Activated CD4-positive, alpha-beta T cell treated with anti-CD3 and anti-CD28 coated beads, Interleukin-2, amount 10 ng/mL, durations not matched to agents 24 days and 14 days (primary cell): ENCODE data around the gene TAF13. TPM values are rescaled to one million over a fixed set of nuclear protein-coding genes. Genes with fewer than 3 reads are reported as not detected.
"Not testable (repeated sequence)": the region's sequence is repeated elsewhere in the genome, so short reads cannot be mapped to it uniquely, and the experiment has no call there.

Experiments
- DNase-seq: peaks from one replicate; pipeline ENCODE4 v3.0.0; 2022
- H3K27ac Mint-ChIP-seq: one replicate; pipeline ENCODE4 v1.8.0; 2022; ENCODE audit warnings: mild to moderate bottlenecking, mixed read lengths
- H3K27me3 Mint-ChIP-seq: one replicate; pipeline ENCODE4 v1.8.0; 2022; ENCODE audit warnings: mixed read lengths
- H3K36me3 Mint-ChIP-seq: one replicate; pipeline ENCODE4 v1.8.0; 2022; ENCODE audit warnings: low read depth, mild to moderate bottlenecking, mixed read lengths
- H3K4me1 Mint-ChIP-seq: one replicate; pipeline ENCODE4 v1.8.0; 2021; ENCODE audit warnings: mixed read lengths
- H3K4me3 Mint-ChIP-seq: one replicate; pipeline ENCODE4 v1.8.0; 2022; ENCODE audit warnings: mild to moderate bottlenecking, moderate library complexity, mixed read lengths
- H3K9me3 Mint-ChIP-seq: one replicate; pipeline ENCODE4 v1.8.0; 2021; ENCODE audit warnings: mixed read lengths
- intact Hi-C: fragments of 100-400 bp; cut with micrococcal nuclease; formaldehyde crosslinking; loops from one replicate; pipeline ENCODE4 v1.15.1; 2023
- total RNA-seq: library from RNA; stranded (reverse); gene quantifications from 2 replicates; pipeline ENCODE4 v1.2.3, GENCODE V29; 2022

The TAF13 gene
- total RNA-seq, 1 donor from 2014 or later, result 24.9 TPM

DNA sequence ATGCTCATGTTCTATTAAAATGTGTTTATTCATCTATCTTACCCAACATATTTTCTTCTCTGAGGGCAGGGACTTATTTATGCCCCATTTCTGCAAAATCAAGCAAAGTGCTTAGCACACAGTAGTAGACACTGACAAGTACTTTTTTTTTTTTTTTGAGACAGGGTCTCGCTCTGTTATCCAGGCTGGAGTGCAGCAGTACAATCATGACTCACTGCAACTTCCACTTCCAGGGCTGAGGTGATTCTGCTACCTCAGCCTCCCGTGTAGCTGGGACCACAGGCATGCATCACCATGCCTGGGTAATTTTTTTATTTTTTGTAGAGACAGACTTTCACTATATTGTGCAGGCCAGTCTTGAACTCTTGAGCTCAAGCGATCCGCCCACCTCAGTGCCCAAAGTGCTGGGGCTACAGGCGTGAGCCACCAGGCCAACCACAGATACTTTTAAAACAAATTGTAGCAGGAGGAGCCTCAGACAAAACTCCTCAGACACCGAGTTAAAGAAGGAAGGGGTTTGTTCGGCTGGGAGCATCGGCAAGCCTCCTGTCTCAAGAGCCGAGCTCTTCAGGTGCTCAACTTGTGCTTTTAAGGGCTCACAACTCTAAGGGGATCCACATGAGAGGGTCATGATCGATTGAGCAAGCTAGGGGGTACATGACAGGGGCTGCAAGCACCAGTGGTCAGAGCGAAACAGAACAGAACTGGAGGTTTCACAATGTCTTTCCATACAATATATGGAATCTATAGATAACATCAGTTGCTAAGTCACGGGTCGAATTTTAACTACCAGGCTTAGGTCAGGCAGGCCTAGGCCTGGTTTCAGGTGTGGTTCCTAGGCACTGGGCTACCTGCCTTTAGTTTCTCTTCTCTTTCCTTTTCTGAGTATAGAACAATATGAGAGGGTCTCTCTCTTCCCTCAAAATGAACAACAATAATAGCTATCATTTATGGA, 9.0 kb upstream of the TAF13 start:
- intact Hi-C loops, result no loop called here
- no peaks in the 10 kb centered on the region for H3K9me3 Mint-ChIP-seq
- DNase-seq, result no peak
- peaks cover 4% of the 10 kb centered on the region for H3K4me1 Mint-ChIP-seq
- no peaks in the 10 kb centered on the region for H3K36me3 Mint-ChIP-seq
- H3K27ac Mint-ChIP-seq, result no peak overlapping the region
- H3K4me3 Mint-ChIP-seq, result no peak overlapping the region
- H3K27me3 Mint-ChIP-seq, result no peaks in the 10 kb centered on the region

DNA sequence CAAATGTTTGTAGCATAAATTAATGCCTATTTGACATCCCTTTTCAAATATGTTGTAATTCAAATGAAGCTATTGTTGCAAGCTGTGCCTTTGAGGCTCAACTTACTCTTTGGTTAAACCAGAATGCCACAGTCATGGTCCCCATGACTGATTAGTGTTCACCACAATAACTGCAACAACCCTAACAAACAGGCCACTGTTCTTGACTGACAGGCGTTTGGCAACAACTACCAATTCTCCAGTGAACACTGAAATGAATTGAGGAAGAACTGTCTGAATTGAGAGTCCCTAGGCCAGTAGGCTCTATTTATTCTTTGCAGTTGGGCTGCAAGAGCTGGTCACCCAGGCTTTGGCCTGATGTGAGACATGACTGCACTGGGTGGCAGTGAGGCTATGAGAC, 8.1 kb upstream of the TAF13 start:
- no peaks in the 10 kb centered on the region for H3K9me3 Mint-ChIP-seq
- no peaks in the 10 kb centered on the region for H3K4me1 Mint-ChIP-seq
- H3K27me3 Mint-ChIP-seq, result no peaks in the 10 kb centered on the region
- no peak for DNase-seq
- intact Hi-C loops, result no loop called here
- H3K4me3 Mint-ChIP-seq, result no peak overlapping the region
- H3K27ac Mint-ChIP-seq, result no peak overlapping the region
- H3K36me3 Mint-ChIP-seq, result no peaks in the 10 kb centered on the region

- intact Hi-C loops, result no loop called here
- Mint-ChIP-seq H3K4me3 (no peak overlapping the region), H3K27ac (no peak overlapping the region), H3K36me3 (no peaks in the 10 kb centered on the region), H3K4me1 (no peaks in the 10 kb centered on the region), H3K9me3 (no peaks in the 10 kb centered on the region), H3K27me3 (no peaks in the 10 kb centered on the region)
- no peak for DNase-seq
These were observed 7.7 kb upstream of the TAF13 start for GRCh38 chr1:109083501-109083900.

- Mint-ChIP-seq H3K36me3 (peaks cover 2% of the 10 kb centered on the region), H3K9me3 (no peaks in the 10 kb centered on the region), H3K4me3 (no peak overlapping the region), H3K4me1 (peaks cover 5% of the 10 kb centered on the region), H3K27me3 (no peaks in the 10 kb centered on the region), H3K27ac (no peak overlapping the region)
- DNase-seq, result no peak
- intact Hi-C loops, result no loop called here
These were observed 4.8 kb upstream of the TAF13 start for GRCh38 chr1:109080441-109081082.

DNA sequence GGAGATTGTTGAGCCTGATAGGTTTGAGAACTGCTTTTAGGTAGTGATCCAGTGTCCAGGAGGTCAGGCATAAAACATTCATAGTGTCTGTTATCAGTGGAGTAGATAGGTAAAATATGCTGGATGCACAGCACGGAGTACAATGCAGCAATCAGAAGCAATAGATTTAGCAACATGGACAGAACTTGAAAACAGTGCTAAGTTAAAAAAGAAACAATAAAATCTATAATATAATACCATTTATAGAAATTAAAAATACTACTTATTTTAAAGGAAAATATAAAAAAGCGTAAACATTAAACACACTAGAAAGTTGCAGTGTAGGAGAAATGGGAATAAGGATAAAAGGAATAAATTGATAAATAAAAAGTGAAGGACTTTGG, 3.4 kb upstream of the TAF13 start:
- Mint-ChIP-seq H3K36me3 (peaks cover 3% of the 10 kb centered on the region), H3K4me1 (peaks cover 10% of the 10 kb centered on the region), H3K4me3 (no peak overlapping the region), H3K27ac (no peak overlapping the region), H3K27me3 (no peaks in the 10 kb centered on the region), H3K9me3 (no peaks in the 10 kb centered on the region)
- no peak for DNase-seq
- intact Hi-C loops, result no loop called here

DNA sequence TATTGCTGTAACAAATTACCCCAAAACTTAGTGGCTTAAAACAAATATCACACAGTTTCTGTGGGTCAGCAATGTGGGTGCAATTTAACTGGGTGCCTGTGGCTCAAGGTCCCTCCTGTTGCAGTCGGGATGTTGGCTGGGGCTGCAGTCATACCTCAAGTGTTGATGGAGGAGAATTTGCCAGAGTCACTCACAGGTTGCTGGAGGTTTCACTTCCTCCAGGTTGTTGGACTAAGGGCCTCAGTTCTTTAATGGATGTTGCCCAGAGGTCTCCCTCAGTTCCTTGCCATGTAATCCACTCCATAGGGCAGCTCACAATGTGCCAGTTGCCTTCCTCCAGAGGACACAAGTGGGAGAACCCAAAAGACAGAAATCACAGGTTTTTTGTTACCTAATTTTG, 2.5 kb upstream of the TAF13 start:
- no peaks in the 10 kb centered on the region for H3K9me3 Mint-ChIP-seq
- H3K4me3 Mint-ChIP-seq, result no peak overlapping the region
- no peaks in the 10 kb centered on the region for H3K27me3 Mint-ChIP-seq
- intact Hi-C loops, result no loop called here
- H3K4me1 Mint-ChIP-seq, result peaks cover 10% of the 10 kb centered on the region
- H3K36me3 Mint-ChIP-seq, result peaks cover 6% of the 10 kb centered on the region
- no peak overlapping the region for H3K27ac Mint-ChIP-seq
- no peak for DNase-seq

DNA sequence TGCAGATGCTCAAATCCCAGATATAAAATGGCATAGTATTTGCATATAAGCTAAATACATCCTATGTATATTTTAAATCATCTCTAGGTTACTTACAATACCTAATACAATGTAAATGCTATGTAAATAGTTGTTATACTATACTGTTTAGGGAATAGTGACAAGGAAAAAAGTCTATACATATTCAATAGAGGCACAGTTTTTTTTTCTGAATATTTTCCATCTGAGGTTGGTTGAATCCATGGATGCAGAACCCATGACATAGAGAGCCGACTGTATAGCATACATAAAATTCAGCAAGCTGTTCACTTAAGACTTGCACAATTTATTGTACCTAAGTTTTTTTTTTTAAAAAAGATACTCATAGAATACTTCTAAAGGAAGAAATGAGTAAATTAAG, 6.5 kb downstream of the TAF13 start:
- H3K4me3 Mint-ChIP-seq, result no peak overlapping the region
- H3K4me1 Mint-ChIP-seq, result peaks cover 5% of the 10 kb centered on the region
- H3K9me3 Mint-ChIP-seq, result no peaks in the 10 kb centered on the region
- intact Hi-C loops, result no loop called here
- no peaks in the 10 kb centered on the region for H3K27me3 Mint-ChIP-seq
- H3K27ac Mint-ChIP-seq, result no peak overlapping the region
- H3K36me3 Mint-ChIP-seq, result peaks cover 29% of the 10 kb centered on the region
- no peak for DNase-seq

DNA sequence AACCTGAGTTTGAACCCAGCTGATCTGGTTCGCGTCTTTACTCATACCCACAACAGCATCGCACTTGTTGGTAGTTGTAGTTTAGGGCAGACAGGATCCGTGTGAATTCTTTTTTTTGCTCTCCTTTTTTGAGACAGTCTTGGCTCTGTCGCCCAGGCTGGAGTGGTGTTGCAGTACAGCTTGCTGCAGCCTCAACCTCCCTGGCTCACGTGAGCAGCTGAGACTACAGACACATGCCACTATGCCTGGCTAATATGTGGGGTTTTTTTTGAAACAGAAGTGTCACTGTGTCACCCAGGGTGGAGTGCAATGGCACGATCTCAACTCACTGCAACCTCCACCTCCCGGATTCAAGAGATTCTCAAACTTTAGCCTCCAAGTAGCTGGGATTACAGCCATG, 7.9 kb downstream of the TAF13 start:
- Mint-ChIP-seq H3K36me3 (peaks cover 28% of the 10 kb centered on the region), H3K27me3 (no peaks in the 10 kb centered on the region), H3K9me3 (no peaks in the 10 kb centered on the region), H3K27ac (no peak overlapping the region), H3K4me3 (no peak overlapping the region), H3K4me1 (peaks cover 4% of the 10 kb centered on the region)
- intact Hi-C loops, result no loop called here
- no peak for DNase-seq

- intact Hi-C loops, result no loop called here
- Mint-ChIP-seq H3K4me1 (peaks cover 2% of the 10 kb centered on the region), H3K9me3 (no peaks in the 10 kb centered on the region), H3K27ac (no peak overlapping the region), H3K36me3 (peaks cover 20% of the 10 kb centered on the region), H3K27me3 (no peaks in the 10 kb centered on the region), H3K4me3 (no peak overlapping the region)
- DNase-seq, result no peak
These were observed 10.7 kb downstream of the TAF13 start for GRCh38 chr1:109065137-109065536.

GRCh38 chr1:109061183-109061582, 14.6 kb downstream of the TAF13 start:
- no peak for DNase-seq
- H3K27ac Mint-ChIP-seq, result no peak overlapping the region
- peaks cover 13% of the 10 kb centered on the region for H3K36me3 Mint-ChIP-seq
- intact Hi-C loops, result no loop called here
- H3K4me3 Mint-ChIP-seq, result no peak overlapping the region
- no peaks in the 10 kb centered on the region for H3K4me1 Mint-ChIP-seq
- H3K27me3 Mint-ChIP-seq, result no peaks in the 10 kb centered on the region
- no peaks in the 10 kb centered on the region for H3K9me3 Mint-ChIP-seq

GRCh38 chr1:109060707-109061106, 15.1 kb downstream of the TAF13 start:
- Mint-ChIP-seq H3K4me3 (no peak overlapping the region), H3K27me3 (no peaks in the 10 kb centered on the region), H3K36me3 (peaks cover 11% of the 10 kb centered on the region), H3K9me3 (no peaks in the 10 kb centered on the region), H3K27ac (no peak overlapping the region), H3K4me1 (no peaks in the 10 kb centered on the region)
- no peak for DNase-seq
- intact Hi-C loops, result no loop called here

DNA sequence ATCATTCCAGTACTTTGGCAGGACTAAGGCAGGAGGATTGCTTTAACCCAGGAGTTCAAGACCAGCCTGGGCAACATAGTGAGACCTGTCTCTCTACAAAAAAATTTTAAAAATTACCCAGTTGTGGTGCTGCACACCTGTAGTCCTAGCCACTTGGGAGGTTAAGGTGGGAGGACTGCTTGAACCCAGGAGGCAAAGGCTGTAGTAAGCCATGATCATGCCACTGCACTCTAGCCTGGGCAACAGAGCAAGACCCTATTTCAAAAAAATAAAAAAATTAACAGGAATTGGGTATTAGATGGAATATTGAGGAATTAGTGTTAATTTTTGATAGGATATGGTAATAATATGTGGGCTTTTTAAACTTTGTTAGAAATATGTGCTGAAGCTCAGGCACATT, 16.8 kb downstream of the TAF13 start:
- Mint-ChIP-seq H3K27me3 (no peaks in the 10 kb centered on the region), H3K36me3 (peaks cover 2% of the 10 kb centered on the region), H3K4me1 (no peaks in the 10 kb centered on the region), H3K27ac (no peak overlapping the region), H3K9me3 (no peaks in the 10 kb centered on the region), H3K4me3 (no peak overlapping the region)
- intact Hi-C loops, result no loop called here
- no peak for DNase-seq

DNA sequence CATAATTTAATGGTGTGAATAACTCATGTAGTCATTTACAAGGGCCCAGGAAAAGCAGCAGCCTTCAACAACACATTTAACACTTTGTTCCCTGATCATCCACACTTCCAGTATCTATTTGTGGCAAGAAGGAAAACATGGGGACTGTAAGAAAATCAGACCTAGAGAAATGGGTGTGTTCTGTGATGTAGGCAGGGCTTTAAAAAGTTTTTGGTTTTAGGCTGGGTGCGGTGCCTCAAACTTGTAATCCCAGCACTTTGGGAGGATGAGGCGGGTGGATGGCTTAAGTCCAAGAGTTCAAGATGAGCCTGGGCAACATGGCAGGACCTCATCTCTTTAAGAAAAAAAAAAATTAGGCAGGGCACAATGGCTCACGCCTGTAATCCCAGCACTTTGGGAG, 19.7 kb downstream of the TAF13 start:
- Mint-ChIP-seq H3K36me3 (no peaks in the 10 kb centered on the region), H3K4me3 (no peak overlapping the region), H3K4me1 (no peaks in the 10 kb centered on the region), H3K27ac (no peak overlapping the region), H3K27me3 (no peaks in the 10 kb centered on the region), H3K9me3 (no peaks in the 10 kb centered on the region)
- intact Hi-C loops, result no loop called here
- no peak for DNase-seq

DNA sequence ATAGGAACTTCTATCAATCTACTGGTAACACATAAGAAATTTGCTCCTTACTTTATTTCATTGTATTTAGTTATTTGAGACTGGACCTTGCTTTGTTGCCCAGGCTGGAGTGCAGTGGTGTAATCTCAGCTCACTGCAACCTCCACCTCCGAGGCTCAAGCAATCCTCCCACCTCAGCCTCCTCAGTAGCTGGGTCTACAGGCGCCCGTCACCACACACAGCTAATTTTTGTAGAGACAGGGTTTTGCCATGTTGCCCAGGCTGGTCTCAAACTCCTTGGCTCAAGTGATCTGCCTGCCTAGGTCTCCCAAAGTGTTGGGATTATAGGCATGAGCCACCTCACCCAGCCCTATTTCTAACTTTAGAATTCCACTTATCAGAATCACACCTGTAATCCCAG, 23.7 kb downstream of the TAF13 start:
- H3K36me3 Mint-ChIP-seq, intact Hi-C loops, H3K9me3 Mint-ChIP-seq, DNase-seq, H3K4me1 Mint-ChIP-seq, H3K27me3 Mint-ChIP-seq, H3K27ac Mint-ChIP-seq, H3K4me3 Mint-ChIP-seq: not testable (repeated sequence)
